ENCODE measurements around the gene SALL3.

SALL3 gene

GRCh38 chr18:78975292-78975691 lies 4.3 kb upstream of the SALL3 start:
- no peak overlapping the region for H3K4me3 ChIP-seq (ENCODE audit: low read length)
- no peak overlapping the region for H3K9ac ChIP-seq (ENCODE audit: low read depth, low read length)
- 10% methylated on average over 10 of the region's 10 CpGs for WGBS
- H3K36me3 ChIP-seq (ENCODE audit: insufficient read depth, low read length): no peaks in the 10 kb centered on the region
- H3K4me1 ChIP-seq (ENCODE audit: insufficient read depth, low read length): peaks cover 28% of the 10 kb centered on the region
- H3K27ac ChIP-seq (ENCODE audit: low read depth, low read length): no peak overlapping the region
- H3K27me3 ChIP-seq (ENCODE audit: insufficient read depth, low read length): peaks cover 88% of the 10 kb centered on the region
- H3K9me3 ChIP-seq (ENCODE audit: insufficient read depth, low read depth, low read length): no peaks in the 10 kb centered on the region

DNA sequence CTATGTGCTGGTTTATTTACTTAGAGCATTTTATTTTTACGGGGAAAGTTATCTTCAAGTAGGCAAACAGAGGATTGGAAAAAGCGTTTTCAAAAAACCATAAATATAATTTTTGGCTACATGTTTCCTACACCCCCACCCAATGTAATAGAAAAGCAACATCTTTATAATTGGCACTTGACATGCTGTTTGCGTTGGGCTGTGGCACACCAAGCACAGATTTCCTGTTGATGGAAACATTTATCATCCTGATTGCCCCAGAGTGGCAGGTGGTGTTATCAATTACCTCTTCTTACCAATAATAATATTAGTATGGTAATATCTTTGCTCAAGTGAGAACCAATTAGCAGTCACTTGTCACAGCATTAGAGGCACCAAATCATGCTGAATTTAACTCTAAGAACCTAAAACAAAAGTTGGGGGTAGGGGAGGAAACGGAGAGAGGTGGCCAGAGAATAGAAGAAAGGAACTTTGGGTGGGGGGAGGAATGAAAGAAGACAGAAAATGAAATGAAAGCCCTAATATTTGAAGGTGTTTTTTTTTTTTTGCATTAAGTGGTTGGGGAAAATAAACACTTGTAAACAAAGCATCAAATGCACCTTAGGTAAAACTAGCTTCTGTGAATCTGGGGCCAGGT lies 3.8 kb upstream of the SALL3 start:
- no peak overlapping the region for H3K27ac ChIP-seq (ENCODE audit: low read depth, low read length)
- no peaks in the 10 kb centered on the region for H3K36me3 ChIP-seq (ENCODE audit: insufficient read depth, low read length)
- peaks cover 28% of the 10 kb centered on the region for H3K4me1 ChIP-seq (ENCODE audit: insufficient read depth, low read length)
- H3K4me3 ChIP-seq (ENCODE audit: low read length): no peak overlapping the region
- H3K9me3 ChIP-seq (ENCODE audit: insufficient read depth, low read depth, low read length): no peaks in the 10 kb centered on the region
- 30% methylated on average over 4 of the region's 4 CpGs for WGBS
- peaks cover 82% of the 10 kb centered on the region for H3K27me3 ChIP-seq (ENCODE audit: insufficient read depth, low read length)
- no peak overlapping the region for H3K9ac ChIP-seq (ENCODE audit: low read depth, low read length)

DNA sequence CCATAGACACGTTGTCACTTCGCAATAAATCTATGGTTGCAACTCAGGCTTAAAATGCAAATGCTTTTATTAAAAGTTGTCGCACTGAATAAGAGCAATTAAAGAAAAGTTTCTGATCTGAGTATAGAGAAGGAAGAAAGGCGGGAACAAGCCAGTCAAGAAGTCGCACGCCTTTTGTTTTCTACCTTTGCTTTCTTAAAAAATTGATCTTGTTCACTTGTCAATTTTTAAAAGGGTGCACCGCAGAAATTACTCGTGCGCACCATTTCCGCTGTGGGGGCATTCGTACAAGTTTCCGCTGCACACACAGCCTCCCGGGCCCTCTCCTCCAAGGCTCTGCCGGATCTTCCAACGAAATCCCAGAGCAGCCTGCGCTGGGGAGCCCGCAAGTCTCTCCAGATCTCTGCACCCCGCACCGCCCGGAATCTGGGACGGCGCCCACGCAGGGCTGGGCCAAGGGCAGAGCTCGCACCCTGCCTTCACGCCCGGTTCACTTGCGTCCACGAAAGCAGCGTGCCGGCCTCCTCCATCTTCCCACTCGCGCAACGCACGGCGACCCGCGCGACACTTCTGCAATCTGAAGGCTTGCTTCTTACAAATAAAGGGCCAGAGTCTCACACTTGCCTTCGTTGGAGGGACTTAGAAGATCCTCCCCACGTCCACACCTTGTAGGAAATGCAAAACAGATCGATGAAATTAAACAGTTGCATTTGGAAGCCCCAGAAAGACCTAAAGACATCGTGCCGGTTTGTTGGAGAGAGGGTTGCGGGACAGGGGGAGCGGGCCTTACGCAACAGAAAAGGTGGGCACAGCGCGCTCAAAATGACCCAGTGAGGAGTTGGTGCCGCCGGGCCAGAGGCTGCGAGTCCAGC lies 2.6 kb upstream of the SALL3 start:
- peak overlapping the region; percentile 48 for H3K4me3 ChIP-seq (ENCODE audit: low read length)
- H3K27me3 ChIP-seq (ENCODE audit: insufficient read depth, low read length): peaks cover 80% of the 10 kb centered on the region
- H3K36me3 ChIP-seq (ENCODE audit: insufficient read depth, low read length): no peaks in the 10 kb centered on the region
- H3K9ac ChIP-seq (ENCODE audit: low read depth, low read length): no peak overlapping the region
- no peaks in the 10 kb centered on the region for H3K9me3 ChIP-seq (ENCODE audit: insufficient read depth, low read depth, low read length)
- H3K4me1 ChIP-seq (ENCODE audit: insufficient read depth, low read length): peaks cover 28% of the 10 kb centered on the region
- H3K27ac ChIP-seq (ENCODE audit: low read depth, low read length): no peak overlapping the region
- WGBS: 4% methylated on average over 51 of the region's 51 CpGs

- Histone ChIP-seq H3K9me3 (ENCODE audit: insufficient read depth, low read depth, low read length) (no peaks in the 10 kb centered on the region), H3K4me1 (ENCODE audit: insufficient read depth, low read length) (peaks cover 33% of the 10 kb centered on the region), H3K27ac (ENCODE audit: low read depth, low read length) (no peak overlapping the region; the same call in 1 of the 2 replicates), H3K27me3 (ENCODE audit: insufficient read depth, low read length) (peaks cover 80% of the 10 kb centered on the region), H3K9ac (ENCODE audit: low read depth, low read length) (no peak overlapping the region), H3K36me3 (ENCODE audit: insufficient read depth, low read length) (no peaks in the 10 kb centered on the region), H3K4me3 (ENCODE audit: low read length) (peak overlapping the region; percentile 48)
- under 1% methylated on average over 32 of the region's 34 CpGs for WGBS
Measured at GRCh38 chr18:78977637-78978348, 1.8 kb upstream of the SALL3 start.

GRCh38 chr18:78978349-78979055 lies 1.1 kb upstream of the SALL3 start:
- Histone ChIP-seq H3K9me3 (ENCODE audit: insufficient read depth, low read depth, low read length) (no peaks in the 10 kb centered on the region), H3K4me3 (ENCODE audit: low read length) (peak overlapping the region; percentile 48), H3K36me3 (ENCODE audit: insufficient read depth, low read length) (no peaks in the 10 kb centered on the region), H3K27me3 (ENCODE audit: insufficient read depth, low read length) (peaks cover 76% of the 10 kb centered on the region), H3K9ac (ENCODE audit: low read depth, low read length) (no peak overlapping the region; the same call in 1 of the 2 replicates), H3K27ac (ENCODE audit: low read depth, low read length) (no peak overlapping the region), H3K4me1 (ENCODE audit: insufficient read depth, low read length) (peaks cover 39% of the 10 kb centered on the region)
- WGBS: under 1% methylated on average over 80 of the region's 80 CpGs

DNA sequence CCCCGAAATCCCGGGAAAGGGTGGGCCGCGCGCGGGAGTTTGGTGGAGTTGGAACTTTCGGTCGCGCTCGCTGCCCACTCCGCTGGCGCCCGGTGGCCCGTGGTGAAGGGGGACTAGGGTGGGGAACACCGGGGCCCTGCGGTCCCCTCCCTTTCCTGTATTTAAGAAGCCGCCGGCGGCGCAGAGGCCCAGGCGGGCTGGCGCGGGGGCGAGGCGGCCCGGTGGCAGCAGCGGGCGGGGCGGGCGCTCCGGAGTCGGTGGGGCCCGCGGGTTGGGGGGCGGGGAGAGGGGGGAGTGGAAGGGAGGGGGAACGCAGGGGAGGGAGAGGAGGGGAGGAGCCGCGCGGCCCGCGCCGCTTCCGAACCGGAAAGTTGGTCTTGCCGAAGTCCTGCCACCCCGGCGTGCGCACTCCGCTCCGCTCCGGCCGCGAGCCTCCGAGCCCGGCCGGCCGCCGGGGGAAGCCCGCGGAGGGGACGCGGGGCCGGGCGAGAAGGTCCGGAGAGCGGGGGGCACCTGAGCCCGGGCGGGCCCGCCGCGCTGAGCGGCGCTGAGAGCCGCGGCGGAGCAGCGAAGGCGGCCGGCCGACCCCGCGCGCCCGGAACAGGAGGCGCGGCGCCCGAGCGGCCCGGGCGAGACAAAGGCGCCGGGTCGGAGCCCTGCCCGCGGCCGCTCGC lies 425 bp upstream of the SALL3 start:
- H3K4me3 ChIP-seq (ENCODE audit: low read length): peak overlapping the region; percentile 69
- no peaks in the 10 kb centered on the region for H3K9me3 ChIP-seq (ENCODE audit: insufficient read depth, low read depth, low read length)
- WGBS: under 1% methylated on average over 87 of the region's 98 CpGs
- H3K4me1 ChIP-seq (ENCODE audit: insufficient read depth, low read length): peaks cover 44% of the 10 kb centered on the region
- H3K36me3 ChIP-seq (ENCODE audit: insufficient read depth, low read length): no peaks in the 10 kb centered on the region
- peak overlapping the region; percentile 65 for H3K9ac ChIP-seq (ENCODE audit: low read depth, low read length)
- H3K27me3 ChIP-seq (ENCODE audit: insufficient read depth, low read length): peaks cover 74% of the 10 kb centered on the region
- H3K27ac ChIP-seq (ENCODE audit: low read depth, low read length): no peak overlapping the region; the same call in 1 of the 2 replicates

GRCh38 chr18:78980279-78980771 lies 707 bp downstream of the SALL3 start:
- Histone ChIP-seq H3K4me1 (ENCODE audit: insufficient read depth, low read length) (peaks cover 48% of the 10 kb centered on the region), H3K36me3 (ENCODE audit: insufficient read depth, low read length) (no peaks in the 10 kb centered on the region), H3K27me3 (ENCODE audit: insufficient read depth, low read length) (peaks cover 66% of the 10 kb centered on the region), H3K9me3 (ENCODE audit: insufficient read depth, low read depth, low read length) (no peaks in the 10 kb centered on the region), H3K27ac (ENCODE audit: low read depth, low read length) (peak overlapping the region; percentile 96; the same call in 1 of the 2 replicates), H3K9ac (ENCODE audit: low read depth, low read length) (peak overlapping the region; percentile 83), H3K4me3 (ENCODE audit: low read length) (peak overlapping the region; percentile 69)
- WGBS: under 1% methylated on average over 71 of the region's 71 CpGs

- WGBS: under 1% methylated on average over 68 of the region's 68 CpGs
- Histone ChIP-seq H3K9me3 (ENCODE audit: insufficient read depth, low read depth, low read length) (no peaks in the 10 kb centered on the region), H3K36me3 (ENCODE audit: insufficient read depth, low read length) (no peaks in the 10 kb centered on the region), H3K9ac (ENCODE audit: low read depth, low read length) (peak overlapping the region; percentile 83), H3K4me3 (ENCODE audit: low read length) (peak overlapping the region; percentile 69), H3K27me3 (ENCODE audit: insufficient read depth, low read length) (peaks cover 66% of the 10 kb centered on the region), H3K27ac (ENCODE audit: low read depth, low read length) (peak overlapping the region; percentile 96; the same call in 1 of the 2 replicates), H3K4me1 (ENCODE audit: insufficient read depth, low read length) (peaks cover 50% of the 10 kb centered on the region)
Measured at GRCh38 chr18:78980777-78981380, 1.3 kb downstream of the SALL3 start.

- Histone ChIP-seq H3K27me3 (ENCODE audit: insufficient read depth, low read length) (peaks cover 64% of the 10 kb centered on the region), H3K36me3 (ENCODE audit: insufficient read depth, low read length) (no peaks in the 10 kb centered on the region), H3K27ac (ENCODE audit: low read depth, low read length) (peak overlapping the region; percentile 96), H3K9ac (ENCODE audit: low read depth, low read length) (peak overlapping the region; percentile 83), H3K4me3 (ENCODE audit: low read length) (peak overlapping the region; percentile 69), H3K9me3 (ENCODE audit: insufficient read depth, low read depth, low read length) (no peaks in the 10 kb centered on the region), H3K4me1 (ENCODE audit: insufficient read depth, low read length) (peaks cover 50% of the 10 kb centered on the region)
- under 1% methylated on average over 12 of the region's 13 CpGs for WGBS
Measured at GRCh38 chr18:78981394-78981831, 1.8 kb downstream of the SALL3 start.
